Measurements from ENCODE around the gene DGKH. TPM values are rescaled to one million over a fixed set of nuclear protein-coding genes. Genes with fewer than 3 reads are reported as not detected.

Gene DGKH
- total and polyA plus RNA-seq, 9 donors = 2.1 to 14.1 (median 9.3) TPM

DNA sequence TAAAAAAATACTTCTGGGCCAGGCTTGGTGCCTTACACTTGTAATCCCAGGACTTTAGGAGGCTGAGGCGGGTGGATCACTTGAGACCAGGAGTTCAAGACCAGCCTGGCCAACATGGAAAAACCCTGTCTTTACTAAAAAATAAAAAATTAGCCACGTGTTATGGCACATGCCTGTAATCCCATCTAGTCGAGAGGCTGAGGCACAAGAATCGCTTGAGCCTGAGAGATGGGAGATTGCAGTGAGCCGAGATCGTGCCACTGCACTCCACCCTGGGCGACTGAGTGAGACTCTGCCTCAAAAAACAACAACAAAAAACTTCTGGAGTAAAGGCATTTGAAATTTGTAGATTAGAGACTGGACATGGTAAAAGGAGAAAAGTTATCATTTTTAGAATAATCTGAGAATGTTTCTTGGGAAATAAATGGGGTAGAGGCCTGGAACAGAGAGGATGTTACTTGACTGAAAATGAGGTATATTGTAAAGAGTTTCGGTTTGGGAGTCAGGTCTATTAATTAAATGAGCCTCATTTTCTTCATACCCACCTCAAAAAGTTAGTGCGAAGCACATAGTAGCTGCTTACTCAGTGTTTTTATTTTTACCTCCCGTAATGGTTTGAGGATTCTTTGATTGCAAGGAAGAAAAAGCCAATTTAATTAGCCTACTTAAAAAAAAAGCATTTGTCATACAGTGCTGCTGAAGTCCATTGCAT, 226.1 kb downstream of the DGKH start:
- no peak overlapping the region for H3K27ac ChIP-seq
- H3K4me1 ChIP-seq (ENCODE audit: insufficient read depth) = peaks cover 7% of the 10 kb centered on the region
- no peak for TF ChIP-seq POLR2A (IDR thresholded peaks at IDR 0.05)
- no peak for TF ChIP-seq EP300 (IDR thresholded peaks at IDR 0.05)
- TF ChIP-seq, protein P1, sequence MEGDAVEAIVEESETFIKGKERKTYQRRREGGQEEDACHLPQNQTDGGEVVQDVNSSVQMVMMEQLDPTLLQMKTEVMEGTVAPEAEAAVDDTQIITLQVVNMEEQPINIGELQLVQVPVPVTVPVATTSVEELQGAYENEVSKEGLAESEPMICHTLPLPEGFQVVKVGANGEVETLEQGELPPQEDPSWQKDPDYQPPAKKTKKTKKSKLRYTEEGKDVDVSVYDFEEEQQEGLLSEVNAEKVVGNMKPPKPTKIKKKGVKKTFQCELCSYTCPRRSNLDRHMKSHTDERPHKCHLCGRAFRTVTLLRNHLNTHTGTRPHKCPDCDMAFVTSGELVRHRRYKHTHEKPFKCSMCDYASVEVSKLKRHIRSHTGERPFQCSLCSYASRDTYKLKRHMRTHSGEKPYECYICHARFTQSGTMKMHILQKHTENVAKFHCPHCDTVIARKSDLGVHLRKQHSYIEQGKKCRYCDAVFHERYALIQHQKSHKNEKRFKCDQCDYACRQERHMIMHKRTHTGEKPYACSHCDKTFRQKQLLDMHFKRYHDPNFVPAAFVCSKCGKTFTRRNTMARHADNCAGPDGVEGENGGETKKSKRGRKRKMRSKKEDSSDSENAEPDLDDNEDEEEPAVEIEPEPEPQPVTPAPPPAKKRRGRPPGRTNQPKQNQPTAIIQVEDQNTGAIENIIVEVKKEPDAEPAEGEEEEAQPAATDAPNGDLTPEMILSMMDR (IDR thresholded peaks at IDR 0.05) = no peak
- H3K9me3 ChIP-seq = no peaks in the 10 kb centered on the region
- WGBS, 3 donors = 81 to 86% (median 85%) methylated on average over 10 of the region's 10 CpGs
- intact Hi-C loops (cut with DNase I) = no loop called here
- no peaks in the 10 kb centered on the region for H3K36me3 ChIP-seq
- no peak for DNase-seq
- H3K4me3 ChIP-seq = no peak overlapping the region
- no peaks in the 10 kb centered on the region for H3K27me3 ChIP-seq

DNA sequence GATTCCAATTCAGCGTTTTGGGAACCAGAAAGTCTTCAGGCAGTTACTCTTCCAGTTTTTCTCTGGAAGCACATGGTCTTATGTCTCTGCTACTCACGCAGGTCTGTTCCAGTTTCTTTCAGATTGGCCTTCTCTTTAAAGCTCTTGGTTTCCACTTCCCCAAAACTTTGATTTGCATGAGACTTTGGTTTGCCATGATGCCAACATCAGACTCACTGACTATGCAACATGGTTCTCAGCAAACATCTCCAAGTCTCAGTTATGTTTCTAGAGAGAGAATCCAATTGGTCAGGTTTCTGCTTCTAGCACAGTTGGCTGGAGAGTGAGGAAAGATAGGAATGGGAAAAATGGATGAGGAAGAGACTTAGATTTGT, 226.6 kb downstream of the DGKH start:
- TF ChIP-seq, protein P1 (IDR thresholded peaks at IDR 0.05) = no peak
- TF ChIP-seq EP300 (IDR thresholded peaks at IDR 0.05) = no peak
- no peak for TF ChIP-seq POLR2A (IDR thresholded peaks at IDR 0.05)
- WGBS, 3 donors = 85 to 93% (median 90%) methylated on average over 2 of the region's 2 CpGs
- H3K27me3 ChIP-seq = no peaks in the 10 kb centered on the region
- no peaks in the 10 kb centered on the region for H3K9me3 ChIP-seq
- peaks cover 7% of the 10 kb centered on the region for H3K4me1 ChIP-seq (ENCODE audit: insufficient read depth)
- no peak overlapping the region for H3K4me3 ChIP-seq
- no peak for DNase-seq
- H3K36me3 ChIP-seq = no peaks in the 10 kb centered on the region
- intact Hi-C loops (cut with DNase I) = no loop called here
- no peak overlapping the region for H3K27ac ChIP-seq

DNA sequence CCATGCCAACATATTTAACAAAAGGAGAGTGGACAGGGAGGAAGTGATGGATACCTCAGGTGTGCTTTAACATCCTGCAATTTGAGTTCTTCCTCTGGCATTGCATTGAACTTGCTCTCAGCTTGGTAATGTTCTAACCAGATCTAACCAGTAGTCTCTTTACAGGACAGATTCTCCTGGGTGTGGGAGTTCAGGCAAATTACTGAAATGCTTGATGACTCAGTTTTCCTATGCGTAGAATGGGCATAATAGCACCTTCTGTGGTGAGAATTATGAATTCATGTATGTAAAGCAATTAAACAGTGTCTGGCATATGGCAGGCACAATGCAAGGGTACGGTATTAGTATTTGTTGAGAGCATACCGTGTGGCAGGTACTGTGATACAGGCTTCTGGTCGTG, 227.1 kb downstream of the DGKH start:
- TF ChIP-seq POLR2A (IDR thresholded peaks at IDR 0.05) (no peak), EP300 (IDR thresholded peaks at IDR 0.05) (no peak)
- TF ChIP-seq, protein P1 (IDR thresholded peaks at IDR 0.05) = no peak
- peaks cover 7% of the 10 kb centered on the region for H3K4me1 ChIP-seq (ENCODE audit: insufficient read depth)
- H3K9me3 ChIP-seq = no peaks in the 10 kb centered on the region
- H3K4me3 ChIP-seq = no peak overlapping the region
- H3K27ac ChIP-seq = no peak overlapping the region
- no peak for DNase-seq
- no peaks in the 10 kb centered on the region for H3K36me3 ChIP-seq
- H3K27me3 ChIP-seq = no peaks in the 10 kb centered on the region
- intact Hi-C loops (cut with DNase I) = no loop called here
- 96 to 98% (median 97%) methylated on average over 4 of the region's 4 CpGs for WGBS, 3 donors

DNA sequence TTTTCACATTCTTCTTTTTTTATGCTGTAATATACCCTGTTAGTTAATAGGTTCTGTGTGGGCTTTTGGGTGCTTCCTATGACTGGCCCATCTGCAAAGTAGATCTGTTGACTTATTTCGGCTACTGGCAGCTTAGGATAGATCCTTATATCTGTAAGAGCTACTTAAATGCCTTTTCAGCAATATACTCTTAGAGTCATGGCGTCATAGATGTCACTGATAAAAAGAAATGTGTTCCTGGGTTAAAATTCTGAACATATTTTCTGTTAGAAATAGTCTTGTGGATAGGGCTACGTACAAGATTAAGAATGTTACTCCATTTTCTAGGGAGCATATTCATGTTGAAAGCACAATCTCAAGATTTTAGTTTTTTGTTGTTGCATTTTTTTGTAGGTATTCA, 228.2 kb downstream of the DGKH start:
- Histone ChIP-seq H3K9me3 (no peaks in the 10 kb centered on the region), H3K4me3 (no peak overlapping the region), H3K27me3 (no peaks in the 10 kb centered on the region), H3K27ac (no peak overlapping the region), H3K36me3 (no peaks in the 10 kb centered on the region), H3K4me1 (ENCODE audit: insufficient read depth) (peaks cover 6% of the 10 kb centered on the region)
- no peak for DNase-seq
- TF ChIP-seq EP300 (IDR thresholded peaks at IDR 0.05) = no peak
- intact Hi-C loops (cut with DNase I) = no loop called here
- 90 to 94% (median 92%) methylated on average over 3 of the region's 3 CpGs for WGBS, 3 donors

DNA sequence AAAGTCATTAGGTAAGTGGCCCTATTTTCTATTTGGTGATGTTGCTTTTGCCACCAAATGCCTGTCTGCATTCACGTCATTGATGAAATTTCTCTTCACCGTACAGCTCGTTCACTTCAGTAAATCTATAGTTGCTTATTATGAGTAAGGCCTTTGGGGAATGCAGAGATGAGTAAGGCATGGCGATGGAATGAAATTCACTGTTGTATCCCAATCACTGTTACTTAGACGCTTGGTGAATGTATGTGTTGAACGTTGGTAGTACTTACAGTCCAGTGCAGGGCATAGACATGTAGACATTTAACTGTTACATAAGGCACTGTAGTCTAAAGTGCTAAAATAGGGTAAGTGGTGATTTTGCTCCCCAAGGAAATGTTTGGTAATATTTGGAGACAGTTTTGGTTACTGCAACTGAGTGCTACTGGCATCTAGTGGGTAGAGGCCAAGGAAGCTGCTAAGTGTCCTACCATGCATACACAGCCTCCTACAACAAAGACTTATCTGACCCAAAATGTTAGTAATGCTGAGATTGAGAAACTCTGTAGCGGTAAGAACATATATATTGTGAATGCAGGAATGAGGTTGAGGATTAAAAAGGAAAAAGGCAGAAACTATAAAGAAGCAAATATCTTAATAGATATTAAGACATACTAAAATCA, 229.3 kb downstream of the DGKH start:
- Histone ChIP-seq H3K9me3 (no peaks in the 10 kb centered on the region), H3K4me1 (ENCODE audit: insufficient read depth) (peaks cover 6% of the 10 kb centered on the region), H3K27ac (no peak overlapping the region), H3K4me3 (no peak overlapping the region), H3K27me3 (no peaks in the 10 kb centered on the region), H3K36me3 (no peaks in the 10 kb centered on the region)
- no peak for DNase-seq
- TF ChIP-seq EP300 (IDR thresholded peaks at IDR 0.05) = no peak
- TF ChIP-seq POLR2A (IDR thresholded peaks at IDR 0.05) = no peak
- TF ChIP-seq, protein P1 (IDR thresholded peaks at IDR 0.05) = no peak
- 94 to 96% (median 95%) methylated on average over 7 of the region's 7 CpGs for WGBS, 3 donors
- intact Hi-C loops (cut with DNase I) = no loop called here

Data from ovary (tissue), 9 donors.